NCI-H1105 (cell line): ENCODE measurements around the gene HHAT.
A peak's percentile ranks its signal among the peaks of the same experiment; 100 is the strongest.

Experiments used
- DNase-seq: peaks from one replicate; lab custom pipeline; 2025; lab: John Stamatoyannopoulos, UW

The HHAT gene

GRCh38 chr1:210553711-210554110 lies 225.0 kb downstream of the HHAT start:
- no peak for DNase-seq

- no peak for DNase-seq
These were observed 225.7 kb downstream of the HHAT start for GRCh38 chr1:210554382-210554781.

- no peak for DNase-seq
These were observed 227.8 kb downstream of the HHAT start for GRCh38 chr1:210556475-210556874.

GRCh38 chr1:210557426-210558077 lies 228.8 kb downstream of the HHAT start:
- no peak for DNase-seq

- peak; percentile 68 for DNase-seq
These were observed 229.6 kb downstream of the HHAT start for GRCh38 chr1:210558302-210558701.

GRCh38 chr1:210565306-210565705 lies 236.6 kb downstream of the HHAT start:
- no peak for DNase-seq

GRCh38 chr1:210568631-210569030 lies 239.9 kb downstream of the HHAT start:
- DNase-seq, result no peak

GRCh38 chr1:210570116-210570515 lies 241.4 kb downstream of the HHAT start:
- DNase-seq, result no peak

GRCh38 chr1:210571356-210572284 lies 242.9 kb downstream of the HHAT start:
- peak; percentile 75 for DNase-seq

- no peak for DNase-seq
These were observed 244.4 kb downstream of the HHAT start for GRCh38 chr1:210573141-210573540.

- no peak for DNase-seq
These were observed 253.7 kb downstream of the HHAT start for GRCh38 chr1:210582205-210582970.

GRCh38 chr1:210584439-210585113 lies 255.9 kb downstream of the HHAT start:
- peak; percentile 96 for DNase-seq

- peak; percentile 24 for DNase-seq
These were observed 258.1 kb downstream of the HHAT start for GRCh38 chr1:210586771-210587170.

GRCh38 chr1:210587566-210587965 lies 258.9 kb downstream of the HHAT start:
- no peak for DNase-seq

- DNase-seq, result no peak
These were observed 259.7 kb downstream of the HHAT start for GRCh38 chr1:210588357-210588756.

- DNase-seq, result no peak
These were observed 260.2 kb downstream of the HHAT start for GRCh38 chr1:210588946-210589345.

- DNase-seq, result no peak
These were observed 262.5 kb downstream of the HHAT start for GRCh38 chr1:210591214-210591613.

- no peak for DNase-seq
These were observed 265.9 kb downstream of the HHAT start for GRCh38 chr1:210594605-210595004.

- DNase-seq, result no peak
These were observed 267.9 kb downstream of the HHAT start for GRCh38 chr1:210596641-210597040.

GRCh38 chr1:210597555-210598134 lies 268.9 kb downstream of the HHAT start:
- DNase-seq, result no peak

GRCh38 chr1:210598135-210598652 lies 269.5 kb downstream of the HHAT start:
- DNase-seq, result no peak
